Common myeloid progenitor, CD34-positive (primary cell): Measurements from ENCODE around the gene MDC1.

Source experiments
- CTCF ChIA-PET: fragments of 350-600 bp; sonication (Branson Sonifier 250); formaldehyde crosslinking; loops from one replicate; lab custom pipeline; 2021; ENCODE audit warnings: antibody characterized with exemption; lab: Charles Lee
- POLR2A ChIA-PET: fragments of 350-600 bp; sonication (Branson Sonifier 250); formaldehyde crosslinking; loops from one replicate; lab custom pipeline; 2021; ENCODE audit warnings: antibody characterized with exemption; lab: Charles Lee
- DNase-seq, 3 donors: peaks; one replicate each; pipeline versions ENCODE4 v3.0.0 to v3.0.0-alpha.2; 2013
- H3K27ac ChIP-seq, 2 experiments: 1 replicate in 1 of 2; 2 replicates in 1 of 2; pipeline ENCODE4 v1.7.0; 2013; ENCODE audit warnings: inconsistent platforms in 2 of 2, low read length in 2 of 2, mild to moderate bottlenecking in 2 of 2, low read depth in 1 of 2, moderate library complexity in 1 of 2; ENCODE audit not compliant: severe bottlenecking in 2 of 2, insufficient read depth in 1 of 2, poor library complexity in 1 of 2
- H3K27me3 ChIP-seq, 5 experiments: replicated peaks in 2 of 5; 1 replicate in 3 of 5; 2 replicates in 2 of 5; pipeline versions ENCODE4 v1.6.1 to v1.7.0; 2013; ENCODE audit warnings: low read length in 4 of 5, mild to moderate bottlenecking in 2 of 5, moderate library complexity in 2 of 5, inconsistent platforms in 1 of 5; ENCODE audit not compliant: insufficient read depth in 5 of 5, control insufficient read depth in 4 of 5
- H3K36me3 ChIP-seq, 4 experiments: 1 replicate in 2 of 4; 2 replicates in 2 of 4; pipeline versions ENCODE4 v1.6.1 to v1.7.0; 2013; ENCODE audit warnings: low read length in 3 of 4, control low read depth in 1 of 4, mild to moderate bottlenecking in 1 of 4; ENCODE audit not compliant: control insufficient read depth in 4 of 4, insufficient read depth in 4 of 4
- H3K4me1 ChIP-seq, 4 experiments: 1 replicate in 3 of 4; 2 replicates in 1 of 4; pipeline versions ENCODE4 v1.6.1 to v1.7.1; 2013; ENCODE audit warnings: low read length in 3 of 4, mild to moderate bottlenecking in 3 of 4, control low read depth in 1 of 4, inconsistent platforms in 1 of 4, moderate library complexity in 1 of 4; ENCODE audit not compliant: control insufficient read depth in 4 of 4, insufficient read depth in 4 of 4; ENCODE audit errors: control extremely low read depth in 1 of 4
- H3K4me3 ChIP-seq, 7 experiments: 1 replicate in 4 of 7; 2 replicates in 3 of 7; pipeline versions ENCODE4 v1.5.1 to v1.7.0; 2013; ENCODE audit warnings: mild to moderate bottlenecking in 7 of 7, low read length in 6 of 7, moderate library complexity in 6 of 7, inconsistent platforms in 2 of 7, low read depth in 2 of 7, control low read depth in 1 of 7; ENCODE audit not compliant: insufficient read depth in 4 of 7, control insufficient read depth in 1 of 7; ENCODE audit errors: extremely low read depth in 1 of 7
- H3K9me3 ChIP-seq, 5 experiments: 1 replicate in 4 of 5; 2 replicates in 1 of 5; pipeline versions ENCODE4 v1.6.1 to v1.7.1; 2013; ENCODE audit warnings: low read length in 4 of 5, mild to moderate bottlenecking in 2 of 5, inconsistent platforms in 1 of 5, low read depth in 1 of 5, moderate library complexity in 1 of 5; ENCODE audit not compliant: control insufficient read depth in 4 of 5, insufficient read depth in 2 of 5; ENCODE audit errors: control extremely low read depth in 1 of 5
- WGBS: methylation state at CpG from one replicate; pipeline ENCODE4 v1.1.5; 2013; ENCODE audit not compliant: insufficient coverage; 5-methylcytosine and 5-hydroxymethylcytosine counted together

The MDC1 gene

DNA sequence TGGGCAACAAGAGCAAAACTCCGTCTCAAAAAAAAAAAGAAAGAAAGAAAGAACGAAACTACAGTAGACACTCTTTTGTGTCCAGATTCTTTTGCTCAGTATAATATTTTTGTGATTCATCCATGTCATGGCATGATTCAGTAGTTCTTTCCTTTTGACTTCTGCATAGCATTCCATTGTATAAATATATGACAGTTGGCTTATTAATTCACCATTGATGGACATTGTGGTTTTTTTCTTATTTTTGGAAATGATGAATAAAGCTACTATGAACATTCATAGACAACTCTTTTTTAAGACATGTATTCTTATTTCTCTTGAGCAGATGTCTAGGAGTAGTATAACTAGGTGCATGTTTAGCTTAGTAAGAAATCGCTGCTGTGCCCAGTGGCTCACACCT, 37.5 kb upstream of the MDC1 start:
- no peak for DNase-seq
- 90% methylated on average over 2 of the region's 3 CpGs for WGBS
- H3K27me3 ChIP-seq = peaks cover 0 to 12% (median 0%) of the 10 kb centered on the region in 5 experiments
- H3K4me1 ChIP-seq = peaks cover 8 to 30% (median 13%) of the 10 kb centered on the region in 4 experiments
- no peak overlapping the region for H3K4me3 ChIP-seq
- POLR2A ChIA-PET = no interaction called here
- CTCF ChIA-PET = interaction anchor here (1.2 to 1.3 kb wide), 2 partner anchors 15 to 34 kb away, joined by 5 to 6 read pairs; no protein-coding TSS in a partner anchor
- H3K36me3 ChIP-seq = no peaks in the 10 kb centered on the region
- H3K9me3 ChIP-seq = no peaks in the 10 kb centered on the region
- no peak overlapping the region for H3K27ac ChIP-seq

DNA sequence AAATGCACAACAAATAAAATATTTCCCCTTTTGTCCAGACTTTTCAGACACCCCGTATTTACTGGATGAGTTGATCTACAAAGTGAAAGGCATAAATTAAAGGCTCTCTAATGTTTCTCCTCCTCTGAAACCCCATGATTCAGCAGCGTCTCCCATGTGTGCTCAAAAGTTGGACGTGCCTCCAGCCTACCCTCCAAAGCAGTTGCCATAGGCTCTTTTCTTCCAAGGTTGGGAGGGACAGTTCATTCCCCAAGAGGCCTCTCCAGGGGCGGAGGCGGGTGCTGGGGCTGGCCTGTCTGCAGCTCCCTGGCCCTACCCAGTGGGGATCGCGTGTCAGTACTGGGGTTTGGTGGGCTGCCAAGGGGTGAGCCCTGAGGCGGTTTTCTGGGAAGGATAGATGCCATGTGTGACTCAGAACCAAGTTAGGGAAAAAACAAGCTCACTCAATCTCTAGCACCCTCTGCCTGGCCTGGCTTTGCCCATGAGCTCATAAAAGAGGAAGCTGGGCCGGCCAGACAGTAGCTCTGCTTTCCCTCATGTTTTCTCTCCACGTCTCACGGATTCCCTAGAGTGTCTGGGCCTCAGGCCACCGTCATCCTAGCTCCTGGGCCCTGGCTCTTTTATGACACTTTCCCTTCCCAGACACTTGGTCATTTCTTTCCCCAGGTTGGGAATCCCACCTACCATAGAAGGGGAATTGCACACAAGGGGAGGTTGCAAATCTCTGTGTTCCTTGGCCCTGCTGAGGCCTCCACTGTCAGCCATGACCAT, 35.3 kb upstream of the MDC1 start:
- Histone ChIP-seq H3K36me3 (no peaks in the 10 kb centered on the region), H3K27ac (no peak overlapping the region), H3K27me3 (peaks cover 0 to 11% (median 0%) of the 10 kb centered on the region in 5 experiments), H3K4me1 (peaks cover 8 to 20% (median 13%) of the 10 kb centered on the region in 4 experiments), H3K9me3 (no peaks in the 10 kb centered on the region), H3K4me3 (no peak overlapping the region)
- DNase-seq = peak; percentile 77 to 88 (median 87)
- CTCF ChIA-PET = interaction anchor here (0.8 to 1.5 kb wide), 8 partner anchors 9 to 211 kb away, joined by 3 to 6 read pairs (median 4); no protein-coding TSS in a partner anchor
- 36% methylated on average over 10 of the region's 12 CpGs for WGBS
- POLR2A ChIA-PET = interaction anchor here (0.8 to 0.9 kb wide), 2 partner anchors 8 to 9 kb away, joined by 3 to 4 read pairs; partner anchors contain the start of gene IER3

DNA sequence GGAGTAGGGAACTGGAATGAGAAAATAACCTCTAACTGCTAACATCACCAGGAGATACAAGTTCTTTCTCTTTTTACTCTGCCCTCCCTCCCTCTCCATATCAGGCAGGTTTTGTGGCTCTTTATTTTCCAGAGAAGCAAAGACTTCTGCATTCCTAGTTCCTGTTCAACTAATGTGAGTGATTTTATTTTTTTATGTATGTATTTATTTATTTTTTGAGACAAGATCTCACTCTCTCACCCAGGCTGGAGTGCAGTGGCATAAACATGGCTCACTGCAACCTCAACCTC, 33.2 kb upstream of the MDC1 start:
- Histone ChIP-seq H3K9me3 (no peaks in the 10 kb centered on the region), H3K36me3 (no peaks in the 10 kb centered on the region), H3K4me1 (peaks cover 8 to 20% (median 13%) of the 10 kb centered on the region in 4 experiments), H3K27ac (no peak overlapping the region), H3K4me3 (no peak overlapping the region), H3K27me3 (peaks cover 0 to 7% (median 0%) of the 10 kb centered on the region in 5 experiments)
- POLR2A ChIA-PET = no interaction called here
- CTCF ChIA-PET = interaction anchor here (1.3 to 1.5 kb wide), 2 partner anchors 31 to 319 kb away, joined by 3 read pairs; no protein-coding TSS in a partner anchor
- no peak for DNase-seq

DNA sequence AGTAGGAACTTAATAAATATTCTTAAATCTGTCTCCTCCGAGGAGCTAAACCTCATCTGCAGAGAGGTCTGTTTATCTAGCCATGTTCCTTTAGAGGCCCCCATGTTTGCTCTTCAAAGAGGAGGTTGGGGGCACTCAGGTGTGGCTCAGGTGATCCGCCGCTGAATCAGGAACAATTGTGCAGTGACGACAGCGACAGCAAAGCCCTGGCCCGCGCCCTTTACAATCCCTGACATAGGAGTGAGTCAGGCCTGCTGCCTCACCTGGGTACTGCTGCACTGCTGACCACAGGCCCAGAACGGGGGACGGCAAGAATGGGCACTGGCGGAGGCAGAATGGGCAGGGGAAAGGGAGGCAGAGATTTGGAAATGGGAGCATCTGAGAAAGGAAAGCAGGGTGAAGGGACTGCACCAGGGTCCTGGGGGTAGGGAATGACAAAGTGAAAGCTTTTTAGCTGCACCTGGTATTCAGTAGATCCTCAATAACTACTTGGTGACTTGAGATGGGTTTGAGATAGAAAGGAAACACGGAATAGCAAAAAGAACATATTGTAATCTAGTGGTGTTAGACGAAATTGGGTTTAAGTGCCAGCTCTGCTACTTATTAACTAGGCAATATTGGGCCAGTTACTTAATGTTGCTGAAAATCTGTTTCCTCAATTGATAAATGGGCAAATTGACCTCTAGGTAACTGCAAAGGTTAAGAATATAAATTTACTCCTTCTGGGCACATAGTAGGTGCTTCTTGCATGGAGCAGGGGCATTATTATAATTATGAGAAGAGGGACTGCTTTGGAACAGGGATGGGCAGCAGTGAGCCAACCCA, 32.7 kb upstream of the MDC1 start:
- Histone ChIP-seq H3K27ac (no peak overlapping the region), H3K27me3 (peaks cover 0 to 8% (median 0%) of the 10 kb centered on the region in 5 experiments), H3K9me3 (no peaks in the 10 kb centered on the region), H3K4me3 (no peak overlapping the region), H3K4me1 (peaks cover 8 to 20% (median 13%) of the 10 kb centered on the region in 4 experiments), H3K36me3 (no peaks in the 10 kb centered on the region)
- ChIA-PET POLR2A (no interaction called here), CTCF (interaction anchor here (1.0 to 1.5 kb wide), 3 partner anchors 9 to 320 kb away, joined by 3 read pairs; no protein-coding TSS in a partner anchor)
- no peak for DNase-seq
- WGBS = 99% methylated on average over 10 of the region's 12 CpGs

DNA sequence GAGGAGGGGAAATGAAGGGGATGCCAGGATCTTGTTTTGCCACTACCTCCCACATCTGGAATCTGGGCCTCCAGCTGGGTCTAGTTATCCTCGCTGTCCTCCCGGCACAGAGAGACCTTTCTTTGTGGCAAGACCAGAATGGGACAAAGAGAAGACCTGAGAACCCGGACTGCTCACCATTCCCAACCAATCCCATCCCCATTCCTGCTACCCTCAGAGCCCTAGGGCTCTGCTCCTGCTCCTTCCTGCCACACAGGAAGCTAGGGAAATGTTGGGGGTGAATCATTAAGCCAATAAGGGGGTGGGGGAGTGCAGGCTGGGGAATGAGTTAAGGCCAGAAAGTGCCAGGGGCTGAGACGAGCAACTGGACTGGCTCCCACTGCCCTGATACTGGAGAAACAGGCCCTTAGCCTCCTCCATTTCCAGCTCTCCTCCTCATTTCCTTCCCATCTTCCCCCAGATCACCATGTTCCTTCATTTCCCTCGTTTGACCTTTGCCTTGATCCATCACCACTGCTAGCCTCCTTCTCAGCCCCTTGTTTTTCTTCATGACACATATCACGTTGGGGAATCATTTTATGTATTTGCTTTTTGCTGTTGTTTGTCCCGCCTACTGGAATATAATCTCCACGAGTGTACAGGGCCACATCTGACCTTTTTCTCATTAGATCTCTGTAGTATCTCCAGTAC, 31.9 kb upstream of the MDC1 start:
- 91% methylated on average over 5 of the region's 8 CpGs for WGBS
- peaks cover 8 to 28% (median 20%) of the 10 kb centered on the region in 4 experiments for H3K4me1 ChIP-seq
- H3K4me3 ChIP-seq = no peak overlapping the region
- ChIA-PET POLR2A (no interaction called here), CTCF (interaction anchor here (1.0 to 1.5 kb wide), 2 partner anchors 10 to 32 kb away, joined by 3 read pairs; no protein-coding TSS in a partner anchor)
- peaks cover 0 to 9% (median 0%) of the 10 kb centered on the region in 5 experiments for H3K27me3 ChIP-seq
- DNase-seq = no peak
- H3K9me3 ChIP-seq = no peaks in the 10 kb centered on the region
- H3K27ac ChIP-seq = no peak overlapping the region
- H3K36me3 ChIP-seq = no peaks in the 10 kb centered on the region

DNA sequence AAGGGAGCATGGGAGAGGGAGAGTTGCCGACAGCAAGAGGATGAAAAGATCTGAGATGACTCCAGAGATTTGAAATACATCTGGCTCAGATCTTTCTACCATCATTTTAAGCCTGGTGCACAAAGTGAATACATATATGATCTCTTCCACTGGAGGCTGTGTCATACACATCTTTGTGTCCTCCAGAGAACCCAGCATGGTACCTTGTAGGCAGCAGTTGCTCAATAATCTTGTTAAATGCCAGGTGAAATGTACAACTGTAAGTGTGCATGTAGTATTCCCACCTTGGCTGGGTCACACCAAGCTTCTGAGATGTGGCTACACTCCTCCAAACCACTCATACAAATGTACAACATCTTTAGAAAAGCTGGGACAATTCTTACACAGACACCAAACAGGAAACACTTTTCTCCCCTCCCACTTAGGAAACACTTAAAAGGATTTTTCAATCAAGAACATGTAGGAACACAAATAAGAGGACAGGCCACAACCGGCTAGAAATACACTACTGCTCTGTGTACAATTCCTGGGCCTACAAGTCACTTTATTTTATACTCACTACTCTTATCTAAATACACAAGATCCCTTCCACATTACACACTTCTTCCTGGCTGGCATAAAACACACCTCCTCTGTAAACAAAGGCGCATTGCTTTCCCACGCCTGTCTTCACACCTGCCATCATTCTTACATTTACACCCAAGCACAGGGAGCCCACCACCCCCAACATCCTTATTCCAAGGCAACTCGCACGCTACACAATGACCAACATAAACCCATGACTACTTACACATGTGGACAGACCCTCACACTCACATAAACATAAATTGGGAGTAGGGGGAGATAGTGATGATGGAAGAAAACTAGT, 31.1 kb upstream of the MDC1 start:
- no peak overlapping the region for H3K4me3 ChIP-seq
- H3K27me3 ChIP-seq = peaks cover 0 to 18% (median 1%) of the 10 kb centered on the region in 5 experiments
- WGBS = 72% methylated on average over 2 of the region's 6 CpGs
- ChIA-PET POLR2A (interaction anchor here (0.9 kb wide), 1 partner anchor 10 kb away, joined by 3 read pairs; no protein-coding TSS in a partner anchor), CTCF (interaction anchor here (0.9 to 1.5 kb wide), 2 partner anchors 9 to 74 kb away, joined by 3 read pairs; no protein-coding TSS in a partner anchor)
- no peaks in the 10 kb centered on the region for H3K9me3 ChIP-seq
- no peak overlapping the region for H3K27ac ChIP-seq
- no peak for DNase-seq
- H3K36me3 ChIP-seq = no peaks in the 10 kb centered on the region
- H3K4me1 ChIP-seq = peaks cover 8 to 36% (median 28%) of the 10 kb centered on the region in 4 experiments
